GM21723 (cell line): Measurements from ENCODE around the gene NEK7.
A peak's percentile ranks its signal among the peaks of the same experiment; 100 is the strongest.
"Not testable (repeated sequence)": the region's sequence is repeated elsewhere in the genome, so short reads cannot be mapped to it uniquely, and the experiment has no call there.

Experiments
- ATAC-seq: cut with Tn5 transposase; IDR thresholded peaks from one replicate; pipeline ENCODE4 v1.9.1; 2021; ENCODE audit warnings: mild to moderate bottlenecking, moderate library complexity; ENCODE audit not compliant: unreplicated experiment

Gene NEK7

DNA sequence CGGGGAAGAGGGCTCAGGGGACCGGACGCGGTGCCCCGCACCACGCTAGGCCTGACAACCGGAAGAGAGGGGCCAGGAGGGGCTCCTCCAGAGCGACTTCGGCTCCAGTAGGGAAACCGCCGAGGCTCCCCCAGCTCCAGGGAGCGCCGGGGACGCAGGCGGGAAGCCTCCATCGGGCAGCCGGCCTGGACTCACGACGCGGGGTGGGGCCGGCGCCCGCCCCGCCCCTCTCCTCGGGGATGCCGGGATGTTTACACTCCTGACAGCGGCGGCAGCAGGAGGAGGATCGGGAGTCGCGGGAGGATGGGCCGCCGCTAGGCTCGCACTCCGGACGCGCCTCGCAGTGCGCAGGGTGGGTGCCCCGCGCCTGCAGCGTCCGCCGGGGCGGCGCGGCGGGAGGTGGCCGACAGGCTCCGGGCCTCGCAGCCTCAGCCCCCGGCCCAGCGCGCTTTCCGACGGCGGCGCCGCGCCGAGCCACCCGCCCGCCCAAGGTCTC lies at the start of gene NEK7:
Gene NEK7, plus strand, starts transcription at position 254 of the 496 bp plus-strand sequence. CDS start 75,583 bp downstream, outside the sequence.
- peak; percentile 56 for ATAC-seq

DNA sequence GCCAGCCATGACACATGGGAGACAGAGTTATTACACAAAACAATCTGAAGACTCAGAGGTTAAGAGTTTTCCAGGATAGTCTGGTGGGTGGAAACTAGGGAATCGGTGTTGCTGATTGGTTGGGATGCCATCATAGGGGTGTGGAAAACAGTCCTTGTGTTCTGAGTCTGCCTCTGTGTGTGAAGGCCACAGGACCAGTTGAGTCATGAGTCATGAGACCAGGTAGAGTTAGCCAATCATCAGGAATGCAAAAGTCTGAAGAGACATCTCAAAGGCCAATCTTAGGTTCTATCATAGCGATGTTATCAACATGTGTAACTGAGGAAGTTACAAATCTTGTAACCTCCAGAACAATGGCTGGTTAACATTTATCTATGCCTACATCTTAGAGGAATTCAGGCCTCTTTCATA lies 49.7 kb upstream of the NEK7 start:
- ATAC-seq = no peak

DNA sequence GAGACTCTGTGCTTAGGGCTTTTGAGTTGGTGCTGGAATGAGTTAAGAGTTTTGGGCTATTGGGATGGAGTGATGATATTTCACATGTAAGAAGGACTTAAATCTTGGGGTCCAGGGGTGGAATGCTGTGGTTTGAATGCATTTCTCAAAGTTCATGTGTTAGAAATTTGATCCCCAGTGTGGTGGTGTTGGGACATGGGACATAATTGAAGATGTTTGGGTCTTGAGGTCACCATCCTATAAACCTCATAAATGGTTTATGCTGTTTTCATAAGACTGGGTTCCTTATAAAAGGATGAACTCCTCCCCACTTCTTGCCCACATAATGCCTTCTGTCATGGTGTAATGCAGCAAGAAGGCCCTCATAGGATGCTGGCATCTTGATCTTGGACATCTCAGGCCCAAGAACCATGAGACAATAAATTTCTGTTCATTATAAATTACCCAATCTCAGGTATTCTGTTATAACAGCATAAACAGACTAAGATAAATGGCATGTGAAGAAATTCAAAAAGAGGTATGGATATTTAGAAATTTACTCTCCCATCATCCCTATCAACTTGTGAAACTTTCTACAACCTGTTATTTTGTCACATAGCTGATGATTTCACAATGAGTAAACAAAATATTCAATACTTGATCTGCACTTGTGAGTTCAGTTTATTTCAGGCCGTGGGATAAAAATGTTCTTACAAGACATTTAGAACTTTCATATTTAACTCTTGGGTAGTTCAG lies 48.0 kb upstream of the NEK7 start:
- ATAC-seq = no peak

DNA sequence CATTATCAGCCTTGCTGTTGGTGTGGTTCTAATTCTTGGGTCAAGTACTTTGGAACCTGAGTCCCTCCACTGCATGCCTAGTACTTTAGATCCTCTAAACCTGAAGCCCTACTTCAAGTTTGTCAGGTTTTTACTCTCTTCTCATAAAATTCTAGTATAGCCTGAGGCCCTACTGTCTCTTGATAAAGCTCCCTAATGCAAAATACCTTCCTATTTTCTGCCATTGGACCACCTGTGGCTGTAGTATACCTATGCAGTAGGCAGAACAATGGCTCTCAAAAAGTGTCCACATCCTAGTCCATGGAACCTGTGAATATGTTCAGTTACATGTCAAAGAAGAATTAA lies 47.5 kb upstream of the NEK7 start:
- no peak for ATAC-seq

DNA sequence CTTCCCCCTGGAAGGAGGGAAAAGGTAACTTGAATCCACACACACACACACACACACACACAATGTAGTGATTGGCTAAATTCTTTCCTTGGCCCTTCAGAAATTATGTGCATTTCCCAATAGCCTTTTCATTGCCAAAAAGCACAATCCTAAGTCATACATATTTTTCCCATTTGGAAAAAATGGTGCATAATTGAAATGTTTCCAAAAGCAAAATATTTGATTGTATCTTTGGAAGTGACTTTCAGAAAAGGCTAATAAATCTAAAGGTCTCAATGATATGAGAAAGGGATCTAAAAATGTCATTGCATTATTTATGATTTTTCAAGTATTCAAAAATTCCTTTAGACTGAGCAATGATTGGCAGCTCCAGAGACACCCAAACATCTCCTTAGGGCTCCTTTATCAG lies 43.5 kb upstream of the NEK7 start:
- ATAC-seq = no peak

DNA sequence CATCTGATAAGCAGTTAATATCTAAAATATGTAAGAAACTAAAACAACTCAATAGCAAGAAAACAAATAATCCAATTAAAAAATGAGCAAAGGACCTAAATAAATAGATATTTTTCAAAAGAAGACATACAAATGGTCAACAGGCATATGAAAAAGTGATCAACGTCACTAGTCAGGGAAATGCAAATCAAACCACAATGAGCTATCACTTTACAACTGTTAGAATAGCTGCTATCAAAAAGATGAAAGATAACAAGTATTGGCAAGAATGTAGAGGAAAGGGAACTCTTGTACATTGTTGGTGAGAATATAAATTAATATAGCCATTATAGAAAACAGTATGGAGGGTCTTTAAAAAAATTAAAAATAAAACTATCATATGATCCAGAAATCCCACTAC lies 40.7 kb upstream of the NEK7 start:
- ATAC-seq = no peak

DNA sequence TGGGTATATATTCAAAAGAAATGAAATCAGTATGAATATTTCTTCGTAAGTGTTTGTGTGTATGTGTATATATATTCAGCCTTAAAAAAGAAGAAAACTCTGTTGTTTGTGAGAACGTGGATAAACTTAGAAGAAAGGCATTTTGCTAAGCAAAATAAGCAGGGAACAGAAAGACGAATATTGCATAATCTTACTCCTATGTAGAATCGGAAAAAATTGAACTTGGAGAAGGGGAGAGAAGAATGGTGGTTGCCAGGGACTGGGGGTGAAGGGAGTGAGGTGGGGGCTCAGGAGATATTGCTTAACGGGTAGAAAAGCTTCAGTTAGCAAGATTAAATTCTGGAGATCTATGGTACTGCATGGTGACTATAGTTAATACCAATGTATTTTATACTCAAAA lies 40.3 kb upstream of the NEK7 start:
- no peak for ATAC-seq

DNA sequence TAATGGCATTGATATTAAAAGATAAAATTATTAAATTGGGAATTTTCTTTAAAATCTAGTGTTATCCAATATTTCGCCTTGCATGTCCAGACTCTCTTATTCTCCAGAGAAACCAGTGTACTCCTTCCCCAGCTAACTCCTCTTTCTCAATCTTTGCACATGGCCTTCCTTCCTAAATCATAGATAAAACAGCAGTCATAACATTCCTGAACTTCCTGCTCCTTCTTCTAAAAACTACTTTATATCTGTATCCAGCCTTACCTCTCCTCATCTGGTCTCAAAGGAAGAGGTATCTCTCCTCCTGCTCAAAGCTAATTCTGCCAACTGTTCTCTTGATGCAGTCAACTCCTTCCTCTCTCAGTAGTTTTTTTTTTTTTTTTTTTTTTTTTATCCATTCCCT lies 39.5 kb upstream of the NEK7 start:
- ATAC-seq = no peak

DNA sequence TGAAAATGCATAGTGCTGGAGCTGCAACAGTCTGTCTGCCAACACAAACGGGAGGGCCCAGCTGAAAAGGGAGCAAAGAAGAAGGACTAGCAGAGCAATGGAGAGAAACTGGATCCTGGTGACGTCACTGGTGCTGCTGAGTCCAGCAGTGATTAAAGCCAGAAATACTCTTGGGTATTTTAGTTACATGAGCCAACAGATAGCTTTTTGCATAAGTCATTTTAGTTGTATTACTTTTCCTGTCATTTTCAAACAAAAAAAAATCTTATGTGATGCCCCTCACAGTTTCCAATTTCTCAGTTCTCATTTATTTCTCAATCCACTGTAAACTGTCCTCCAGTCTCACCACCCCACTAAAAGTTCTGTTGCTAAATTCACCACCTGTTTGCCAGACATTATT lies 38.7 kb upstream of the NEK7 start:
- ATAC-seq = no peak

DNA sequence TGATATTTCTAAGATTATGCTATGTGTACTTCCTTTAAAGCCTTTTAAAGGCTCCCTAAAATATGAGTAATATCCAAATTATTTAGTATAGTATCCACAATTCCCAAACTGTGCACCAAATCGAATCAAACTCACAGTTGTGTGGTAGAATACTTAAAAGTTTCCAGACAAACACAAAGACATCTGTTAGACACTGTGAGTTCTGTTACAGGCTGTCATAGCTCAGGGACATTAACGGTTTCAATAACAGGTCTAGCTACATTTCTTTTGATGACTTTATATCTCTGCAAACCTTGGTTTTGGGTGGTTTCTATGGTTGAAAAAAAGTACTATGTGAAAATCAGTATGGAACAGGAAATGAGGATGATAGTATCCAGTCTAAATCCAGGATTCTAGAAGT lies 36.9 kb upstream of the NEK7 start:
- ATAC-seq = no peak

DNA sequence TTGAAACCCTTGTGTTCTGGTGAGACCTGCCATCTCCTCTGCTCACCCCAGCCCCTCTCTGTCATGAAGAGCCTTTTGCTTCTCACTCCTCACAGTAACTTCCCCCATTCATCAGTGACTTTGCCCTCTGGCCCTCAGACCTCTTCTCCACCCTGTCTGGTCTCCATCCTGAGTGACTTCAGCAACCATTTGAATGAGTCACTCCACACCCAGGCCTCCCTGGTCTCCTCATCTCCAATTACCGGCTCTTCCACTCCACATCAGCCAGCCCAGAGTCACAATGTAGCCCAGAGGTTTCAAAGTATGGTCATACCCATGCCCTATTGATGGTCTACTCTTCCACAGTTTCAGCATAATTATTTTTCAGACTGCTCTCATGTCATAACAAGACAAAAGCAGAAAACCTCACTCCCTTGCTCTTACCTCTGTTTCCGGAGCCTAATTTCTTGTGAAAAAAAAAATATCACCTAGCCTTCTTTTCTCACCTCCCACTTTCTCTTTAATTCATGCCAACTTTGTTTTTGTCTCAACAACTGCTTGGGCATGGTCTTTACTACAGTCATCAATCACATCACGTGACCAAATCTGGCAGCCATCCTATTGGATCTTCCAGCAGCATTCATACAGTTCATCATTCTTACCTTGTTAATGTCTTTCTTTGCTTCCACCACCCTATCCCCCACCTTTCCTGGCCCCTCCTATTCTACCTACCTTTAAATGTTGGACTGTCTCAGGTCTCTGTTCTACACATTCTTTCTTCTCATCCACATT lies 35.6 kb upstream of the NEK7 start:
- no peak for ATAC-seq

DNA sequence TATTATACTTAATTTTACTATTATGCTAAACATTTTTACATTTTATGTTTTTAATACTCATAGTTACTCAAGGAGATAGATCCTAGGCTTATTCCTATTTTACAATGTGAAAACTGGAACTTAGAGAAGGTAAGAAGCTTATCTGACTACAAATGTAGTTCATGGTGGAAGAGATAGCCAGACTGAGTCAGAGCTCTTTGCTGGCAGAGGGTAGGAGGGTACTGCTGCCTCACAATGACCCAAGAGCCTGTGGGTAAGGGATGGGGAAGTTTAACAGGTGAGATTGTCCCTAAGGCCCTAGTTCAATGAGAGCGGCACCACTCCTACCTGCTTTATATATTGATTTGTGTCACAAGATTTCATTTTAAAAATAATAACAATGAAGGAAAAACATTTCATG lies 34.1 kb upstream of the NEK7 start:
- no peak for ATAC-seq

DNA sequence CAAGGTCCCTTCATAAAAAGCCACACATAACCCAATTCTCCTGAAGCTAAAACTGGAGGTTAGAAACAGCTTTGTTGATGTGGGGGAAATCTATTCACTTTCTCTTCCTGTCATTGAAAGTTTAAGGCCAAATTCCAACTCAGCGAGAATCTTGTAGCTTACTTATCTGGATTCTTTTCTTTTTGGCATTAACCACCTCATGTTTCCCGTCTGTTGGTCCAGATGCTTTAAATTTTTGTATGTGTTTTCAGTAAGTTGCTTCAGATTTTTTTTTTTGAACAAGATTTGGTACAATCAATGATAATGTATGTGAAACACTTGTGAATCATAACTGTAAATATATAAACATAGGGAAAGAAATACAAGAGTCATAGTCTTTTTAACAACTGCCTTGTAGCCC lies 33.7 kb upstream of the NEK7 start:
- ATAC-seq = no peak

DNA sequence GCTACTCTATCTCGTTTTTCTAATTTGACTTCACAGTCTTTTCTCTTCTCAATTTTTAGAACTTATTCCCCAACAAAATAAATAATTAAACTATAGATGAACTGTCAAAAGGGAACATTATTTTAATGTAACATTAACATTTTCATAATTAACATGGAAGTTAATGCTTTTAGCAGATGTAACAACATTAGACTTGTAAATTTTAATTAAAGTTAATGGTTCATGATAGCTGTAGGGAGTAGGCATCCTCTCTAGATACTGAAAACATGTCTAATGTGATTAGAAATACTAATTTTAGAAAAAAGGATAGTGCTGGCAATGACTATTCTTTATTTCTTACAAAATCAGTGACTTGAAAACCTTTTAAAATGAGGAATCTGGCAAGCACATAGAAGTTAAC lies 32.1 kb upstream of the NEK7 start:
- ATAC-seq = no peak

DNA sequence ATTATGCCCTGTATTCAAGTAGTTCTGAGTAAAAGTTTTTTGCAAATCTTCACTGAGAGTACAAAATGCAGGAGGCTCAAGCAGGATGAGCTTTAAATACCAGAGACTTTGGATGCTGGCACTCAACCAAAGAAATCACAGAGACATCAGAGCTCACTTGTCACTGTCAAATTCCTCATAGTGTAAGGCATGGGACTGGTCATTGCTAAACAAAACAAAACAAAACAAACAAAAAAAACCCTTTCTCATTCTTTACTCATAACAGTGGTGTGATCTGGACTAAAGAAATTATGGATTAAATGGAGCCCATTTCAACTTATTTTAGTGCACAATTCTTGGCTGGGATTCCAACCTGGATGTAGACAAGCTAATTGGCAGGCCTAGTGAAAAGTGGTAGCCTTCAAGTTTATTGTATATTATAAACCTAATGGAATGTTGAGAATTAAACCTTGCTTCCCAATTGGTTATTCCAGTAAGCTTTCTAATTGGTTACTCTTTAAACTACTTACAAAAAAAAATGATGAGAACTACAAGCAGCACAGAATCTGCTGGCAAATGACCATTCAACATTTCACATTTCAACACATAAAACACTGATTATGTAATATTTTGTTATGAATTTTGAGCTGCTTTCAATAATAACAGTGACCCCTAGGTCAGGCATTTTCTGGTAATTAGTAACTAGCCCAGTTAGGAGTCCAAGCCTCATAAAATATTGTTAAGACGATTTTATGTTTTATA lies 30.6 kb upstream of the NEK7 start:
- ATAC-seq = no peak

DNA sequence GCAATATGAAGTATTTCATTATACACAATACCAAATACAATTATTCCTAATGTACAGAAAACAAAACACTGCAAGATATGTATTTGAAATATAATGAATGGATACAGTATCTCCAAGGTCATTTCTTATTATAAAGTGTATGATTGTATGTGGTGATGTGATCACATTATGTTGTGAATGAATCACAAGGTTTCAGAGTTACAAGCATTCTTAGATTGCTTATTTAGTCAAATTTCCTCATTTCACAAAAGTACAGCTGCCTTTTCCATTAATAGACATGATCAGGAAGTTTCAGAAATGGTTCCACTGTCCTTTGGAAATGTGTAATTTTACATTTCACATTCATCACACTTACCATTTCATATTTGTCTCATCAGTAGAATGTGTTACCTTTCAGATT lies 28.3 kb upstream of the NEK7 start:
- ATAC-seq = no peak

DNA sequence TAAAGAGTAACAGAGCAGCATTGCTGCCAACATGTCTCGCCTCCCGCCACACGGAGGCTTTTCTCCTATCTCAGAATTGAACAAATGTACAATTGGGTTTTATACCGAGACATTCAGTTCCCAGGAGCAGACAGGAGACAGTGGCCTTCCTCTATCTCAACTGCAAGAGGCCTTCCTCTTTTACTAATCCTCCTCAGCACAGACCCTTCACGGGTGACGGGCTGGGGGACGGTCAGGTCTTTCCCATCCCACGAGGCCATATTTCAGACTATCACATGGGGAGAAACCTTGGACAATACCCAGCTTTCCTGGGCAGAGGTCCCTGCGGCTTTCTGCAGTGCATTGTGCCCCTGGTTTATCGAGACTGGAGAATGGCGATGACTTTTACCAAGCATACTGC lies 26.7 kb upstream of the NEK7 start:
- ATAC-seq = not testable (repeated sequence)

DNA sequence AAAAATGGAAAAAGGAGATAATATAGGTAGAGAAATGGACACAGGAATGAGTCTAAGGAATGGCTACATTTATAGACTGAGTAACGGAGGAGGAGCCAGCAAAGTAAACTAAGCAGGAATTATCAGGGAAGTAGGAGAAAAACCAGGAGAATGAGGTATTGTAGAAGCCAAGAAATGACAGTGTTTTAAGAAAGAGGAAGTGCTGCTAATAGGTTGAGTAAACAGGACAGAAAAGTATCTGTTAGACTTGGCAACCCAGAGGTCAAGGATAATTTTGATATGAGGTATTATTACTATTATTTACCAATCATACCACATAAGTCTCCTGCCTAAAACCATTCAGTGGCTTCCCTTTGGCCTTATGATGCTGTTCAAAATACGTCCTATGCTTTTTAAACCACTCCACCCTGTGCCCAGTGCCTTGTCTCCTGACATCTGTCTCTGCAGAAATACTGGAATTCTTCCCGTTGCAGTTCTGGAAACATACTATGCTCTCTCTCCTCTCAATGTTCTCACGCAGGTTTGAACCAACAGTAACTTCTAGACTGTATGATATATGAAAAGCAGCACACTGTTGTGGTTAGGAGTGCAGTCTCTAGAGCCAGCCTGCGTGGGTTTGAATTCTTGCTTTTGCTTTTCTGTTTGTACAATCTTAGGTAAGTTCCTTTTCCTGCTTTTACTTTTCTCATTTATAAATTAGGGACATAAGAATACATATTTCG lies 24.6 kb upstream of the NEK7 start:
- peak; percentile 88 for ATAC-seq

DNA sequence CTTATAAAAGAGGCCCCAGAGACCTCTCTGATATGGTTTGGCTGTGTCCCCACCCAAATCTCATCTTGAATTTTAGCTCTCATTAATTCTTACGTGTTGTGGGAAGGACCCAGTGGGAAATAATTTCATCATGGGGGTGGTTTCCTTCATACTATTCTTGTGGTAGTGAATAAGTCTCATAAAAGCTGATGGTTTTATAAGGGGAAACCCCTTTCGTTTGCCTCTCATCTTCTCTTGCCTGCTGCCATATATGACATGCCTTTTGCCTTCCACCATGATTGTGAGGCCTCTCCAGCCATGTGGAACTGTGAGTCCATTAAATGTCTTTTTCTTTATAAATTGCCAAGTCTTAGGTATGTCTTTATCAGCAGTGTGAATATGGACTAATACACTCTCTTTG lies 22.5 kb upstream of the NEK7 start:
- no peak for ATAC-seq

DNA sequence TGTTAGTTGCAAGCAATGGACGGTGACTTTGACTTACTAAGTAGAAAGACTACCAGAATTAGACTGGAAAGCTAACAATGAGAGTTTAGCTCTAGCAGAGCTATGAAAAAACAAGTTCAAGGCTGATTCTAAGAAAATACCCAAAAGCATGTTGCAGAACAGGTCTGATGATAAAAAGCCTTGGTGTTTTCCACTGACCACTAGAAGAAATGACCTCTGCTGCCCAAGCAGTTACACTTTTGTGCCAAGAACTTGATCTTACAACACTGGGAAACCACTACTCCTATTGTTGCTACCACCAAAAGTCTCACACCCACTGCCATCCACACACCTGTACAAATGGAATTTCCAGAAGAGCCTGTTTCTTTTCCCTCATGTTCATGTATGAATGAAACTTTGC lies 21.4 kb upstream of the NEK7 start:
- ATAC-seq = no peak
